Liver (tissue), 9 donors: ENCODE results near the gene DLST. TPM values are rescaled to one million over a fixed set of nuclear protein-coding genes. Genes with fewer than 3 reads are reported as not detected.

Experiments used
- DNase-seq: peaks from one replicate; pipeline ENCODE4 v3.0.0-alpha.2; 2017; ENCODE audit warnings: low spot score
- H3K27ac ChIP-seq, 2 donors: one replicate each; pipeline ENCODE4 v1.7.0; 2013; ENCODE audit warnings: inconsistent platforms in 2 of 2, low read length in 2 of 2, control low read depth in 1 of 2, low read depth in 1 of 2, mild to moderate bottlenecking in 1 of 2
- H3K27me3 ChIP-seq, 4 donors: one replicate each; pipeline versions ENCODE4 v1.6.1 to v1.7.0; 2013; ENCODE audit warnings: low read length in 3 of 4, inconsistent platforms in 1 of 4, mild to moderate bottlenecking in 1 of 4, moderate library complexity in 1 of 4; ENCODE audit not compliant: control insufficient read depth in 4 of 4, insufficient read depth in 4 of 4
- H3K36me3 ChIP-seq, 4 donors: one replicate each; pipeline versions ENCODE4 v1.6.1 to v1.7.0; 2013; ENCODE audit warnings: low read length in 3 of 4, mild to moderate bottlenecking in 3 of 4, low read depth in 1 of 4, moderate library complexity in 1 of 4; ENCODE audit not compliant: control insufficient read depth in 4 of 4, insufficient read depth in 3 of 4
- H3K4me1 ChIP-seq, 4 donors: one replicate each; pipeline versions ENCODE4 v1.6.1 to v1.7.0; 2013; ENCODE audit warnings: low read length in 3 of 4, mild to moderate bottlenecking in 3 of 4, moderate library complexity in 1 of 4; ENCODE audit not compliant: control insufficient read depth in 4 of 4, insufficient read depth in 4 of 4
- H3K4me3 ChIP-seq, 3 donors: one replicate each; pipeline versions ENCODE4 v1.6.1 to v1.7.0; 2013; ENCODE audit warnings: low read length in 3 of 3, control low read depth in 1 of 3, low read depth in 1 of 3, mild to moderate bottlenecking in 1 of 3
- H3K9ac ChIP-seq, 2 donors: one replicate each; pipeline ENCODE4 v1.7.0; 2013; ENCODE audit warnings: low read length in 2 of 2, mild to moderate bottlenecking in 2 of 2, moderate library complexity in 2 of 2, control low read depth in 1 of 2, low read depth in 1 of 2
- H3K9me3 ChIP-seq, 4 donors: one replicate each; pipeline versions ENCODE4 v1.6.1 to v1.7.0; 2013; ENCODE audit warnings: low read length in 3 of 4; ENCODE audit not compliant: control insufficient read depth in 4 of 4
- ATF3 ChIP-seq: IDR thresholded peaks from 2 replicates; pipeline ENCODE4 v1.6.1; 2016; ENCODE audit warnings: antibody characterized with exemption
- CTCF ChIP-seq: fragments of 150-350 bp; IDR thresholded peaks from 2 replicates; pipeline ENCODE4 v1.5.1; 2017; ENCODE audit warnings: improper control_type of control experiment, low read depth, low read length; ENCODE audit not compliant: missing input control
- EGR1 ChIP-seq, 2 donors: IDR thresholded peaks; 2 replicates each; pipeline ENCODE4 v1.6.1; 2016 to 2018; ENCODE audit warnings: antibody characterized with exemption in 2 of 2, low read depth in 2 of 2
- FOXA1 ChIP-seq: IDR thresholded peaks from 2 replicates; pipeline ENCODE4 v1.6.1; 2016; ENCODE audit warnings: antibody characterized with exemption
- FOXA2 ChIP-seq: IDR thresholded peaks from 2 replicates; pipeline ENCODE4 v1.6.1; 2016; ENCODE audit warnings: antibody characterized with exemption
- GABPA ChIP-seq, 2 donors: IDR thresholded peaks in 1 of 2; conservative IDR thresholded peaks in 1 of 2; 2 replicates each; pipeline ENCODE4 v1.6.1; 2016; ENCODE audit warnings: antibody characterized with exemption in 2 of 2, mild to moderate bottlenecking in 1 of 2, moderate library complexity in 1 of 2
- HNF4A ChIP-seq, 2 donors: conservative IDR thresholded peaks; 2 replicates each; pipeline ENCODE4 v1.6.1; 2016; ENCODE audit warnings: antibody characterized with exemption in 2 of 2, mild to moderate bottlenecking in 2 of 2
- HNF4G ChIP-seq: IDR thresholded peaks from 2 replicates; pipeline ENCODE4 v1.6.1; 2016; ENCODE audit warnings: antibody characterized with exemption
- JUND ChIP-seq, 2 donors: IDR thresholded peaks; 2 replicates each; pipeline ENCODE4 v1.6.1; 2016; ENCODE audit warnings: antibody characterized with exemption in 2 of 2
- NR2F2 ChIP-seq: IDR thresholded peaks from 2 replicates; pipeline ENCODE4 v1.6.1; 2016; ENCODE audit warnings: antibody characterized with exemption
- RAD21 ChIP-seq, 2 donors: IDR thresholded peaks; 2 replicates each; pipeline ENCODE4 v1.6.1; 2016; ENCODE audit warnings: antibody characterized with exemption in 2 of 2, mild to moderate bottlenecking in 2 of 2
- RXRA ChIP-seq, 2 donors: IDR thresholded peaks; 2 replicates each; pipeline ENCODE4 v1.6.1; 2017 to 2018; ENCODE audit warnings: antibody characterized with exemption in 2 of 2, mild to moderate bottlenecking in 1 of 2
- SP1 ChIP-seq: IDR thresholded peaks from 2 replicates; pipeline ENCODE4 v1.6.1; 2018; ENCODE audit warnings: antibody characterized with exemption, mild to moderate bottlenecking
- TAF1 ChIP-seq: conservative IDR thresholded peaks from 2 replicates; pipeline ENCODE4 v1.6.1; 2016; ENCODE audit warnings: antibody characterized with exemption, mild to moderate bottlenecking
- YY1 ChIP-seq: IDR thresholded peaks from 2 replicates; pipeline ENCODE4 v1.6.1; 2016; ENCODE audit warnings: antibody characterized with exemption, mild to moderate bottlenecking
- ZBTB33 ChIP-seq: IDR thresholded peaks from 2 replicates; pipeline ENCODE4 v1.6.1; 2016; ENCODE audit warnings: antibody characterized with exemption
- WGBS: extraction: QIAGEN DNeasy Blood & Tissue Kit; methylation state at CpG from one replicate; pipeline ENCODE4 v1.1.7; 2013; 5-methylcytosine and 5-hydroxymethylcytosine counted together
- polyA plus RNA-seq, 2 donors: library from polyadenylated mRNA; stranded (reverse) in 1 of 2; unstranded in 1 of 2; fragments of 200-250 nt in 1 of 2; fragments of >200 nt in 1 of 2; fragmentation: Nextera tagmentation in 1 of 2; extraction: Ambion mirVana in 1 of 2; gene quantifications; one replicate each; pipeline versions ENCODE4 v1.2.1 to v1.2.3, GENCODE V29; 2013 to 2015
- total RNA-seq, 2 donors: library from RNA; depleted of rRNA; stranded (reverse); fragments of >200 nt; gene quantifications; one replicate each; pipeline ENCODE4 v1.2.3, GENCODE V29; 2014
- TF ChIP-seq, protein P1 (sequence below): IDR thresholded peaks from 2 replicates; pipeline ENCODE4 v1.6.1; 2016; ENCODE audit warnings: antibody characterized with exemption, mild to moderate bottlenecking
- TF ChIP-seq, protein P2 (sequence below): IDR thresholded peaks from 2 replicates; pipeline ENCODE4 v1.6.1; 2016; ENCODE audit warnings: antibody characterized with exemption
- donor health status: healthy.
- donor health status: healthy.
- donor health status: healthy.
- donor health status: healthy.
- donor health status: healthy.

Gene DLST
- total and polyA plus RNA-seq, 4 donors = 10.7 to 69.3 (median 49.5) TPM

DNA sequence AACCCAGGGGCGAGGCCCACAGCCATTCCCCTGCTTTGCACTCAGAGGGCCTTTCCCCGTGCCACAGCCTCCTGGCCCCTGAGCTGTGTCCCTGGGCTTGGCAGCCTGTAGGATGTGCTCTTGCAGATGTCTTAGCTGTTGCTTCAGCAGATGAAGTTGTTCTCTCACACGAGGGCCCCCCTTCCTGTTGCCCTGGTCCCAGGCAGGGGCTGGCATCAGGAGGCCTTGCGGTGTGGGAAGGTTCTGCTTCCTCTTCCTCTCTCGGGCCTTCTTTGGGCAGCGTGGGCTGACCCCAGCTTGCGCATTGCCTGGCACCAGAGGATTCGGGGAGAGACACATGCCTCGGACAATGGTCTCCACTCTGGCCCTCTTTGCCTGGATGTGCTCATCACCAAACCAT, 18.4 kb upstream of the DLST start:
- Histone ChIP-seq H3K4me1 (no peaks in the 10 kb centered on the region), H3K27ac (no peak overlapping the region), H3K36me3 (no peaks in the 10 kb centered on the region), H3K27me3 (no peaks in the 10 kb centered on the region), H3K4me3 (no peak overlapping the region), H3K9ac (no peak overlapping the region), H3K9me3 (no peaks in the 10 kb centered on the region)
- TF ChIP-seq NR2F2 (no peak), YY1 (no peak), JUND (IDR thresholded peaks at IDR 0.05) (no peak), HNF4G (no peak), RAD21 (IDR thresholded peaks at IDR 0.05) (no peak), GABPA (IDR thresholded peaks at IDR 0.05 in 1 of 2, conservative IDR thresholded peaks at IDR 0.05 in 1 of 2) (no peak), FOXA2 (no peak), RXRA (IDR thresholded peaks at IDR 0.05) (no peak), ATF3 (no peak), CTCF (no peak), ZBTB33 (no peak), HNF4A (conservative IDR thresholded peaks at IDR 0.05) (no peak), EGR1 (IDR thresholded peaks at IDR 0.05; ENCODE audit: low read depth in 2 of 2) (no peak), FOXA1 (no peak), SP1 (no peak), TAF1 (no peak)
- TF ChIP-seq, protein P1, sequence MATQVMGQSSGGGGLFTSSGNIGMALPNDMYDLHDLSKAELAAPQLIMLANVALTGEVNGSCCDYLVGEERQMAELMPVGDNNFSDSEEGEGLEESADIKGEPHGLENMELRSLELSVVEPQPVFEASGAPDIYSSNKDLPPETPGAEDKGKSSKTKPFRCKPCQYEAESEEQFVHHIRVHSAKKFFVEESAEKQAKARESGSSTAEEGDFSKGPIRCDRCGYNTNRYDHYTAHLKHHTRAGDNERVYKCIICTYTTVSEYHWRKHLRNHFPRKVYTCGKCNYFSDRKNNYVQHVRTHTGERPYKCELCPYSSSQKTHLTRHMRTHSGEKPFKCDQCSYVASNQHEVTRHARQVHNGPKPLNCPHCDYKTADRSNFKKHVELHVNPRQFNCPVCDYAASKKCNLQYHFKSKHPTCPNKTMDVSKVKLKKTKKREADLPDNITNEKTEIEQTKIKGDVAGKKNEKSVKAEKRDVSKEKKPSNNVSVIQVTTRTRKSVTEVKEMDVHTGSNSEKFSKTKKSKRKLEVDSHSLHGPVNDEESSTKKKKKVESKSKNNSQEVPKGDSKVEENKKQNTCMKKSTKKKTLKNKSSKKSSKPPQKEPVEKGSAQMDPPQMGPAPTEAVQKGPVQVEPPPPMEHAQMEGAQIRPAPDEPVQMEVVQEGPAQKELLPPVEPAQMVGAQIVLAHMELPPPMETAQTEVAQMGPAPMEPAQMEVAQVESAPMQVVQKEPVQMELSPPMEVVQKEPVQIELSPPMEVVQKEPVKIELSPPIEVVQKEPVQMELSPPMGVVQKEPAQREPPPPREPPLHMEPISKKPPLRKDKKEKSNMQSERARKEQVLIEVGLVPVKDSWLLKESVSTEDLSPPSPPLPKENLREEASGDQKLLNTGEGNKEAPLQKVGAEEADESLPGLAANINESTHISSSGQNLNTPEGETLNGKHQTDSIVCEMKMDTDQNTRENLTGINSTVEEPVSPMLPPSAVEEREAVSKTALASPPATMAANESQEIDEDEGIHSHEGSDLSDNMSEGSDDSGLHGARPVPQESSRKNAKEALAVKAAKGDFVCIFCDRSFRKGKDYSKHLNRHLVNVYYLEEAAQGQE = no peak
- TF ChIP-seq, protein P2, sequence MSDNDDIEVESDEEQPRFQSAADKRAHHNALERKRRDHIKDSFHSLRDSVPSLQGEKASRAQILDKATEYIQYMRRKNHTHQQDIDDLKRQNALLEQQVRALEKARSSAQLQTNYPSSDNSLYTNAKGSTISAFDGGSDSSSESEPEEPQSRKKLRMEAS = no peak
- WGBS = 81% methylated on average over 9 of the region's 9 CpGs
- no peak for DNase-seq

DNA sequence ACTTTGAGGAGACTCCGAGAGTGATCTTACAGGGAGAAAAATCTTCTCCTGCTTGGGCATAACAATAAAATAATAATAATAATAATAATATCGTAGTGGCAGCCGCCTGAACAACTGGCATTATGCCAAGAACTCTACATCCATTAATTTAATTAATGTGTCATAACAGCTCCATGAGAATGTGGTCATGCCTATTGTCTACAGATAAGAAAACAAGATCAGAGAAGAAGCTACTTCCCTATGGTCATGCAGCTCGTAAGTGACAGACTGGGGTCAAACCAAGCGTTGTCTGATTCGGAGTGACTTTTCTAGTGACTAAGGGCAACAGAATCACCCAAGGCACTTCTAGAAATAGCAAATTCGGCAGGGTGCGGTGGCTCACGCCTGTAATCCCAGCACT, 17.5 kb upstream of the DLST start:
- no peak overlapping the region for H3K4me3 ChIP-seq
- no peaks in the 10 kb centered on the region for H3K27me3 ChIP-seq
- H3K27ac ChIP-seq = no peak overlapping the region
- 83% methylated on average over 9 of the region's 9 CpGs for WGBS
- H3K36me3 ChIP-seq = no peaks in the 10 kb centered on the region
- DNase-seq = no peak
- H3K4me1 ChIP-seq = no peaks in the 10 kb centered on the region
- no peak overlapping the region for H3K9ac ChIP-seq
- H3K9me3 ChIP-seq = no peaks in the 10 kb centered on the region
- TF ChIP-seq, protein P1 = no peak
- no peak for TF ChIP-seq EGR1 (IDR thresholded peaks at IDR 0.05; ENCODE audit: low read depth in 2 of 2)
- TF ChIP-seq YY1 = no peak
- TF ChIP-seq GABPA (IDR thresholded peaks at IDR 0.05 in 1 of 2, conservative IDR thresholded peaks at IDR 0.05 in 1 of 2) = no peak
- TF ChIP-seq RXRA (IDR thresholded peaks at IDR 0.05) = no peak
- no peak for TF ChIP-seq TAF1
- no peak for TF ChIP-seq NR2F2
- TF ChIP-seq JUND (IDR thresholded peaks at IDR 0.05) = no peak
- no peak for TF ChIP-seq ZBTB33
- TF ChIP-seq FOXA1 = no peak
